GM18526 (cell line): ENCODE measurements around the gene STXBP3.

Source experiments
- POLR2A ChIP-seq: IDR thresholded peaks from 3 replicates; pipeline ENCODE4 v1.6.1; 2011; ENCODE audit not compliant: insufficient read length; ENCODE audit errors: extremely low read depth

Gene STXBP3

GRCh38 chr1:108814343-108815125 lies 68.1 kb downstream of the STXBP3 start:
- TF ChIP-seq POLR2A = no peak

- no peak for TF ChIP-seq POLR2A
Observed at GRCh38 chr1:108815566-108815965, 69.1 kb downstream of the STXBP3 start.

DNA sequence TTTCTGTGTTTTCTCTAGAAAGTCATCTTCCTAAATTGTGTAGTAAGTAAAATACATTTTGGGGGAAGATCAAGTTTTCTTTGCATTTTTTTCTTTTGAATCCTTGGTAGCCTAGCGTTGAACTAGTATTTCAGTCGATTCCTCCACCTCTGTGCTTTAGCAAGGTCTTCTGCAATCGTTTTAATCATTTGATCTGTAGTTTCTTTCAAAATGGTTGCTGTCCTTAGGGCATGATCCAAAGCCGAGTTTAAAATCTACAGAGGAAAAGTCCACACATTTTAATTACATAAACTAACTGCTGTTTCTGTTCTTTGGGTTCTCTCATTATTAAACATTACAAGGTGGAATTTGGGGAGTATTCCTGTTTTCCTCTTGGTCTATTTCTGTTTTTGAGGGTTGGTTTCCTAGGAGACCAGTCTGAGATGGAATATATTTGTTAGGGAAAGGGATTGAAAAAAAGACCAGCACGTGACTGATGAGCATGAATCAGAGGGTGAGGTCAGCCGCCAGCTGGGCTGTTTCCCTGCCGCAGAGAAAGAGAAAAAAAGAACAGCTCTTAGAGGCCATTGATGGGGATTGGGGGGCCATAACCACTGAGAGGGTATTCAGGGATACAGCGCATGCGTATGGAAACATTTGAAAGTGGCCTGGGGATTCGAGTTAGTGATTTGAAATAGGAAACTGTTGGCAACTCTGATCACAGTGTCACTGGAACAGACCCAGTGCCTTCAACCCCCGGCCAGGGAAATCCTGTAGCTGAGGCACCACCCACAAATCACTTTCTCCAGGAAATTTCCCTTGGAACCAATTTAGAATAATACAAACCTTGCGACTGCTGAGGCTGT lies 69.8 kb downstream of the STXBP3 start:
- TF ChIP-seq POLR2A = no peak

GRCh38 chr1:108817016-108817415 lies 70.5 kb downstream of the STXBP3 start:
- no peak for TF ChIP-seq POLR2A

DNA sequence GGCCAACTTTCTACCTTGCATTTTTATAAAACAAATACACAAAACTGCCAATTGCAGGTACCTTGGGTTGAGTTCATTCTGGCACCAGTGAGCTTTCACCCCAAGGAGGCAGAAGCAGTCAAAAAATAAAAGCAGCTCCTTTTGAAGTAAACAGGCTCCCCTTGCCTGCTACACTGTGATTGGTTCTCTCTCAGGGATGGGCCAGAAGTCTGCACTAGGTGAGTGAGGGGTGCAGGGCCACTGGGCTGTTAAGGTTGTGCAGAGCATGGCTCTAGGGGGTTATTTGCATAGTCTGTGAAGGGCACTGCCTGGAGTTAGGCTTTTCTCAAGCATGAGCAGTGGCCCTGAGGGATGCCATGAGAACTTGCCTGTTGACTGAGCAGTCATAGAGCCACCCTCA lies 71.3 kb downstream of the STXBP3 start:
- no peak for TF ChIP-seq POLR2A

DNA sequence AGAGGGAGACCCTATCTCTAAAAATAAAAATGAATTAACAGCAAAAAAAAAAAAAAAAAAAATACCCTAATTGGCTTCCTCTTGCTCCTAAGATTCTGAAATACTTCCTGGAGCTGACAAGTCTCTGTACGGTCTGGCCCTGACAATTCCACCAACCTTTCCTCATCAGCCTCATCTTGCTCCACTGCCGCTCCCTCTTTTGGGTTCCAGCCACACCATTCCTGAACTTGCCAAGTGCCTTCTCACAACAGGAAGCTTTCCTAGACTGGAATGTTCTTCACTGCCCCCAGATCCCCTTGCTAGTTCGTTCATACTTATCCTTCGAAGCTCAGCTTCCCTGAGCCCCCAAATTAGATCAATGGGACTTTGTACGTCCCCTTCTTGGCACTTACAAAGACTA lies 73.4 kb downstream of the STXBP3 start:
- no peak for TF ChIP-seq POLR2A

DNA sequence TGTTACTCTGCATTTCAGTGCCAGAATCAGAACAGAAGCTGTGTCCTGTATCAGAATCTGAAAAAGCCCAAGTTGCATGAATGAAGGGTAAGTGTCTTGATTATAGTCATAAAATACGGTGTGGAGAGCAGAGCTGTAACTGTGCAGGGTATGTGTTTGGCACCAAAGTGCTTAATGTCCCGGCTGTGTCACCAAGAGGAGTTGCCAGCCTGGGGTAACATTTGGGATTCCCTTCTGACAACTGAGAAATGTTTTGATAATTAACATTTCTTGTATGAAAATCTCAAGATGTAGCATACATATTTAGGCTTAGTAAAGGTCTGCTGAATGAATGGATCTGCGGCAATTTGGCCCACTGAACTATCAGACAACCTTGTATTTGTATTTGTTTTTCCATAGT lies 77.2 kb downstream of the STXBP3 start:
- no peak for TF ChIP-seq POLR2A

DNA sequence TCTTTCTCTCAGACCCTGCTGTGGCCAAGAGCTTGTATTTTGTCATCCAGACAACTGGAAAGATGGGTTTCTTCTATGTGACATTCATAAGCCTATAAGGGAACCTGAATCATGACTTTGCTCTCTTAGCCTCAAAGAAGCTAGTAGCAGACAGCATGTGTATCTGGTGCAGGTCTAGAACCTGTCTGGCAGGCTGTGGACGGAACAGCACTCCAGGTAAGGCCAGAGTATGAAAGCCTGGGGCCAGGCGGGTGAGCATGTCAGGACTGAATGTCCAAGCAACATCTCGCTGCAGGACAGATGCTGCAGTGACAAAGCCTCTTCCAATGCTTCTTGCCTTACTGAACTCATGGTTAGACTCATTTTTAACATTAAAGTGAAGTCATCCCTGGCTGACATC lies 77.6 kb downstream of the STXBP3 start:
- TF ChIP-seq POLR2A = no peak

GRCh38 chr1:108826081-108826635 lies 79.7 kb downstream of the STXBP3 start:
- no peak for TF ChIP-seq POLR2A

DNA sequence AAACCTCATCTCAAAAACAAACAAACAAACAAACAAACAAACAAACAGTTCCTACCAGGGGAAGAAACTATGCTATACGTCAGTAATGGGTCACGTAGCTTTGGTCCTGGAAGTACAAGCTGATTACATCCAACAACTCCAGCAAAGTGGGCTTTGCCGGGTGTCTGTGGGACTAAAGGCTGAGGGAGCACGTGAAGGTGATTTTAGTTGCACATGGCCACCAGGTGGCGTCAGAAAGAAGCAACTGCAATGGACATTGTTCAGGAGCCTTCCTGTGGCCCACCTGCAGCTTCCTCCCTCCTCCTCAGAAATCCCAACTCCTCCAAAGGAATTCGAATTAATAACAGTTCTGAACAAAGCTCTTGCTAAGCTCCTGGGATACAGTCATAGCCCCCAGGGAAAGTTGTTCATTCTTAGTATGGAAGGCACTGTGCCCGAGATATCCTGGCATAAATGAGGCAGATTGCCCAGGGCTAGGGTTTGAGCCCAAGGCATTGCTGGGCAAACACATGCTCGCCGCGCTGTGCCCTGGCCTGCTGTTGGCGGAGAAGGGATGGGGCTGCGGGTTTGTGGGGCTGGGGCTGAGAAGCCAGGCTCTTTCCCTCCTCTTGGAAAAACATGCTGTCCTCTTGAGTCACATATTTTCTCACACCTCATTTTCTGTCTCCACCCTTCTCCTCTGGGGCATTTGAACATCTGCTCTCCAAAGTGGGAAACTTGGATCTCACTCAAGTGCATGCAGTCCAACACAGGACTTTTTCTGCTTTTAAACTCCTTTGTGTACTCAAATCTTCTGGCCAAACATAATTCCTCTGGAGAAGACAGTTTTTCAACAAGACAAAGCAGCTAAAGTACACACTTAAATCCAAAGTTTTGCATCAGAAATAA lies 81.8 kb downstream of the STXBP3 start:
- no peak for TF ChIP-seq POLR2A

GRCh38 chr1:108829498-108829916 lies 83.0 kb downstream of the STXBP3 start:
- no peak for TF ChIP-seq POLR2A

GRCh38 chr1:108830119-108831008 lies 83.9 kb downstream of the STXBP3 start:
- no peak for TF ChIP-seq POLR2A

- TF ChIP-seq POLR2A = no peak
Observed at GRCh38 chr1:108831225-108831624, 84.8 kb downstream of the STXBP3 start.

GRCh38 chr1:108832929-108833328 lies 86.5 kb downstream of the STXBP3 start:
- no peak for TF ChIP-seq POLR2A
